Glomerular endothelial cell (primary cell): Measurements from ENCODE around the gene KIAA0040. TPM values are rescaled to one million over a fixed set of nuclear protein-coding genes. Genes with fewer than 3 reads are reported as not detected.

Experiments
- DNase-seq: peaks from one replicate; pipeline ENCODE4 v3.0.0-alpha.2; 2011; ENCODE audit warnings: low read depth, low spot score; ENCODE audit errors: extremely low read depth
- total RNA-seq: library from RNA; depleted of rRNA; stranded (reverse); fragments of >200 nt; gene quantifications from 2 replicates; pipeline ENCODE4 v1.2.3, GENCODE V29; 2015

KIAA0040 gene
- total RNA-seq, 1 donor from 2014 or later, result 18.6 TPM

DNA sequence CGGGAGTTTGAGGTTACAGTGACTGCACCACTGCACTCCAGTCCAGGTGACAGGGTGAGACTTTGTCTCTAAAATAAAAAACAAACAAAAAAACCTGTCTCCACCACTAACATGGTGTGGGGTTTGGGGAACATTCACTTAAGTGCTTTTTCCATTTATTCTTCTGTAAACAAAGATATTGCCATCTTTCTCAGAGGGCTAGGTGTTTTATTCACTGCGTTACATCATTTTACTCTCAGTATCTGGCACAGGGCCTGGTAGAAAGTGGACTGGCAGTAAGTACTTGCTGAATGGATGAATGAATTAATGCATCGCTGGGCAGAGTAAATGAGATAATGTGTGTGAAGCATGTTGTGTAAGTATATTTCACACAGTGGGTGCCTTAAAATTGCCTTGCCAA is 20.1 kb downstream of the KIAA0040 start:
- no peak for DNase-seq

DNA sequence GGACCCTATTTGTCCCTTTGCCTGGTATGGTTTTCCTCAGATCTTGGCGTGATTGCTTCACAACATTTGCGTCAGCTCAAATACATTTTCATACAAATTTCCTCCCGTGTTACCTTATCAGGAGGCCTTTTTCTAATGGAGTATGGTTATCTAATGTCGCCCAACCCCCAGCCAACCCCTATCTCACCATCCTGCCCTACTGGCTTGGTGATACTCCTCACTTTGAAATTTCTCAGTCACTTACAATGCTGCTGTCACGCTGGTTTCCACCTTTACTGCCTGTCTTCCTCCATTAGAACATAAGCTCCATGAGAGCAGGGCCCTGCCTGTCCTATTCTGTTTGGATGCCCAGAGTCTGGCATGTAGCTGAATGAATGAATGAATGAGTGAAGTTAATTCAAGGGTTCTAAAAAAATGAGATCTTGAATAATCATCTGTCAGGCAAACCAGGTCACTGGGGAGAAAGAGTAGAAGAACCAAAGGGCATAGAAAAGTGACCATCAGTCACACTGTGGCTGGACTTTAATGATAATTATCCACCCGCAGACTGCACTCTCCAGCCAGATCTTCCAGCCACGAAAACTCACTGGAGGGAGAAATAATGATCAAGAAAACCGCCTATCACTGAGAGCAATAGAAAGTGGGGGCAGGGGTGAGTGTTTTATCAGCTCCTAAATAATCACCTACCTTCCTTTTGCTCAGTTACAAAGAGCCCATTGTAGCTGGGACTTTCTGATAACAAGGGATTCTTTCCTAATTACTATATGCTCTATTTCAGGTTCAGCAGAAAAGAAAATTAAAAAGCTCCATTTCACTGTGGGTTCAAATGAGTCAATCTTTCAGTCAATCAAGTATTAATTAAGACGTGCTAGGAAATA is 21.3 kb downstream of the KIAA0040 start:
- no peak for DNase-seq

DNA sequence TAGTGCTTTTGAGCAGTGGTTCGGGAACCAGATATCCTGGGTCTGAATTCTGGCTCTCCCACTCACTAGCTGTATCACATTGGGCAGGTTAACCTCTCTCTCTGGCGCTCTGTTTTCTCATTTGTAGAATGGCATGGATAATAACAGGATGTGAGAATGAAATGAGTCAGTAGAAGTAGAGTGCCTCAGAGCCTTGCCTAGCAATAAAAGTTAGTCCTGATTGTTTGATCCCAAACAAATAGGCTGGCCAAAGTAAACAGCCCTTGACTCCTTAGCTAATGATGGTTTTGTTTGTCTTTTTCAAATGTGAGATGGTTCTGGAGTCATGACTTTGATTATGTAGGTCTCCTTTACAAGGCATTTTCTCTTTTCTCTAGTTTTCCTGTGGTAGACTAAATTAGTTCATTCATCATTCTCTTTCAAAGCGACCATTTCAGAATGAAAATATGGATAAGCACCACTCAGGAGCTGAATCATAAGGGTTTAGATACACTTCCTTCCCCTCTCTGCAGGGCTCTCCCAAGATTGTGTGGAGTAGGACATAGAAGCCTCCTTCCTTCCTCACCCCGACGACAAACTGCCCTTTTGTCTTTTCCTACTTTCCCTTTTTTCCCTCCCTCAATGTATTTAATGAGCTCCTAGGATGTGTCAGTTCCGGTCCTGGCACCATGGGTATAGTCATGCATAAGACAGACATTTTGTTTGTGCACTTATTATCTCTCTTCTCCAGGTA is 23.1 kb downstream of the KIAA0040 start:
- DNase-seq, result peak; percentile 90

DNA sequence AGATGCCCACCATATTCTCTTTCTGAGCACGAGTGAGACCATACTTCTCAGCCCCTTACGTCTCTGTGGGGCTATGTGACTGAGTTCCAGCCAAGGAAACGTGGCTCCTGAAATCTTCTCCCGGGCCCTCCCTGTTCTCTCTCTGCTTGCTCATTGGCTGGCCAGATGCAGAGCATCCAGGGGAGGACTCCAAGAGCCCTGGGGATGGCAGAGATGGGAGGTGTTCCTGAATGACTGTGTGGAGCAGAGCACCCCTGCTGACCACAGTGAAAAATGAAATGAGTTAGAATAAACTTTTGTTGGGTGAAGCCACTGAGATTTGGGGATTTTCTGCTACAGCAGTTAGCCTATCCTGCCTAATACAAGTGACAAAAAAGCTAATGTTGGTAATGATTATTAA is 23.8 kb downstream of the KIAA0040 start:
- DNase-seq, result no peak

GRCh38 chr1:175167861-175168260 is 24.7 kb downstream of the KIAA0040 start:
- no peak for DNase-seq

GRCh38 chr1:175166746-175167145 is 25.8 kb downstream of the KIAA0040 start:
- no peak for DNase-seq

DNA sequence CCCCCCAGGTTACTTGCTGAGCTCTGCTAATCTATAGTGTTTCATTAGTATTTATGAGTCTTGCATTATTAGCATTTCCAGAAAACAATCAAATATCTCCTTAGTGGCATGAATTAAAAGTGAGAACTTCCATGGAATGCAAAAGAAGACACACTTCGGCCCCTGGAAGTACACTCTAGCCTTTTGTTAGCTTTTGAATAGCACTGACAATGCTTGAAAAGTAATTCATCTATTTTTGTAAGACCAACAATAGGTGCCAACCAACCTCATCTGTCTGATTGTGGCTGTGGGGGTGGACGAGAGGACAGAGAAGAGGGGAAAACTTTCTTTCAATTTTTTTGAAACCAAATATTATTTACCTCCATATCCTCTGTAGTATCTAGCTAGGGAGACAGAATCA is 27.8 kb downstream of the KIAA0040 start:
- DNase-seq, result no peak

GRCh38 chr1:175163702-175164101 is 28.9 kb downstream of the KIAA0040 start:
- no peak for DNase-seq

GRCh38 chr1:175162955-175163354 is 29.6 kb downstream of the KIAA0040 start:
- no peak for DNase-seq

GRCh38 chr1:175158170-175158591 is 34.4 kb downstream of the KIAA0040 start:
- no peak for DNase-seq

DNA sequence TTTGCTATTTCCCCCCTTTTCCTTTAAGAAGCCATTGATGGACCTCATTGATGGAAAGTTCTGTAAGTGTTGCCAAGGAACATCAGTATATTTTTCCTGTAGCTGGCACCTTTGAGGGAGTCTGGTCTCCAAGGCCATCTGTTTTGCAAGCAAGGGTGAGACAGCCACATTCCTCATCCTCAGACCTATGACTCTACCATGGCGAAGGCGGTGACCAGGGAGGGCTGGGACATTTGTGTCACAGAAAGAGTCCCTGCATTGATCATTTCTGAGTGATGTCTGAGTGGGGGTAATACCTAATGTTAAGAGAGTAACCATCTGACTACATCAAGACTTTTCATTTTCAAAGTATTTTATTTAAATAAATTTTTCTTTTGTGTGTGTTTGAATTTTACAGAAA is 35.4 kb downstream of the KIAA0040 start:
- DNase-seq, result no peak

- DNase-seq, result no peak
Measured at GRCh38 chr1:175155936-175156335, 36.6 kb downstream of the KIAA0040 start.

GRCh38 chr1:175155473-175155856 is 37.1 kb downstream of the KIAA0040 start:
- no peak for DNase-seq

DNA sequence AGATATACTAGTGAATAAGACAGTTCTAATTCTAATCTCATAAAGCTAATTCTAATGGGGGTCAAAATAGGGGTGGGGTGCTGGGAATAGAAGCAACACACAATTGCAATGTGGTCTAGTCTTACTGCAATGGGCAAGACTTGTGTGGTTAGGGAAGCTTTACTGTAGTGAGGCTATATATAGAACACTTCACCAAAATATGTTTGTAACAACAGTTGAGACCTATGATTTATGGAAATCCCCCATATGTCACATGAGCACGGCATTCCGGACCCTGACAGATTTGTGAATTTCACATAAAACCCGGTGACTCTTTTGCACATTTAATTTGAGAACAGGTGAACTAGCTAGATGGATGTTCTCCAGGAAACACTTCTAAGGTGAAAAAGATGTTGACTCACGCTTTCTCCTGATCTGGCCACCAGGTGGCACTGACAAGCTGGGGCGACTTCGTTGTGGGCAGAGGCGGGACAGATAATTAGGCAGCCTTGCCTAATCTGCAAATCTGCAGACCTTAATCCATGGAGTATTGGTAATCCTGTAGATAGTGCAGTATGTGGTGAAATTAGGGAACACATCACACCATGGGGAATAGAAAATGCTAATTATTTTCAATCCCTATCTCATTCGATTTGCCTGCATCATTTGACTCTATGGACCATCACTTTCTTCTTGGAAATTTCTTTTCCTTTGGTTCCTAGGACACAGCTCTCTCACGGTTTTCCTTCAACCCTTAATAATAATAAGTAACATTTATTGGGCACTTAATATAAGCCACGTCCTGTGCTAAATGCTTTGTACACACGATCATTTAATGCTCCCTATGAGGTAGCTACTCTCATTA is 37.7 kb downstream of the KIAA0040 start:
- no peak for DNase-seq

GRCh38 chr1:175152006-175152652 is 40.4 kb downstream of the KIAA0040 start:
- no peak for DNase-seq

DNA sequence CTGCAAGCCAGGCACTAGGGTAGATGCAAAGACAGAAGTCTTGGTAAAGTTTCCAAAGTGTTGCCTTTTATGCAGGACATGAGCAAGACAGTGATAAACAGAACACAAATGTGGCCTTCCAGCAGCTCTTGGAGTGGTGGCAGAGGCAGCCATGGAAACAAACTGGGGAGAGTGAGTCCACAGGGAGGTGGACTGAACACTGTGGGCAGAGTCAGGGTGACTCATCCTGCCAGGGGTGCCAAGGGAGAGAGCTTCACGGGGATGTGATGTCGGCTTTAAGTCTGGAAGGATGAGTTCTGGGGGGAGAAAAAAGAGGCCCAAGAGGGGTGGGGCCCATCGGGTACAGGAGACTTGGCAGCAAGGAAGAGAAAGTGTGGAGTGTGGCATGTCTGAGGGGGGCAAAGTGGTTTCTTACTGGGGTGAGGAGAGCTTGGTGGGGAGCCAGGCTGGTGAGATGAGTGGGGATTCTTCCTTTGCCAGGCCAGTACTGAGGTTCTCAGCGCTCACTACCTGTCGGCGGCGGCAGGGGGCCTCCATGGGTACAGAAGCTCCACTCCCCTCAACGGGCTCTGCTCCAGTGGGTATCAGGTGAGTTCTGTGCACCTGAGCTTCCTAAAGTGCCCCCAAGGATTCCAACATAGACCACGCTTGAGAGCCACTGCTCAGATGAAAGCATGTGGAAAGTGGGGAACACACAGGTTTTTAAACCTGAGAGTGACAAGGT is 41.8 kb downstream of the KIAA0040 start:
- DNase-seq, result no peak

DNA sequence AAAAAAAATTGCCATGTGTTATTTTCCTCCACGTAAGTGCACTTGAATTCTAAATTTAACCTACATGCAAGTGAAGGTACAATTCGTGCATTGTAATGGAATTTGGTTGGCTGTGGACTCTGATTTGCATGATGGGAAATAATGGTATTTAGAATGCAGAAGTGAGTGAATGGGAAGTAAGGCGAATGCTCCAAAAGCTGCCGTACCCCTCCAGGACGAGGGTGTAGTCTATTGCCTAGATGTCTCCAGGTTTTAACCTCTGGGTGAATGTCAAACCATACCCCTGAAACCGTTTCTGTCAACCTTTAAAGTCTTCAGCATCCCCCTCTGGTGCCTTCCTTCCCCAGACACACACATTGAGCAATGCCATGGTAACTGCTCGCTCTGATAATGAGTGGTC is 44.5 kb downstream of the KIAA0040 start:
- DNase-seq, result no peak

DNA sequence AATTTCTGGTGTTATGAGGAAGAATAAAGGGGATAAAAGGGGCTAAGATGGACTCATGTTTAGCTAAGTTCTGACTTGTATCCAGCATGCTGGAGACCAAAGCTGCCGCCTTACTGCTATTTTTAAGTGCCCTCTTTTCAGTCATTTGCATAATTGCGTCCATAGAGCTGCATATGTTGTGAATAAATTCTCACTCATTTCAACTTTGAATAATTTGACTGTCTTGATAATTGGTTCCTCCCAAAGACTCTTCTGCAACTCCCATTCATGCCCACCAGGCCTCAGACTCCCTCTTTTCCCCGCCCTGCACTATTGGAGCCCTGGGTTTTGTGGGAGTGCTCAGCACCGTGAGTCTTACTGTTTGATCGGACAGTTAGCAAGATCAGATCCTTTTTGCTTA is 45.0 kb downstream of the KIAA0040 start:
- DNase-seq, result no peak

- DNase-seq, result no peak
Measured at GRCh38 chr1:175146529-175147213, 45.9 kb downstream of the KIAA0040 start.
